ENCODE data around the gene VSIG10L.

DNA sequence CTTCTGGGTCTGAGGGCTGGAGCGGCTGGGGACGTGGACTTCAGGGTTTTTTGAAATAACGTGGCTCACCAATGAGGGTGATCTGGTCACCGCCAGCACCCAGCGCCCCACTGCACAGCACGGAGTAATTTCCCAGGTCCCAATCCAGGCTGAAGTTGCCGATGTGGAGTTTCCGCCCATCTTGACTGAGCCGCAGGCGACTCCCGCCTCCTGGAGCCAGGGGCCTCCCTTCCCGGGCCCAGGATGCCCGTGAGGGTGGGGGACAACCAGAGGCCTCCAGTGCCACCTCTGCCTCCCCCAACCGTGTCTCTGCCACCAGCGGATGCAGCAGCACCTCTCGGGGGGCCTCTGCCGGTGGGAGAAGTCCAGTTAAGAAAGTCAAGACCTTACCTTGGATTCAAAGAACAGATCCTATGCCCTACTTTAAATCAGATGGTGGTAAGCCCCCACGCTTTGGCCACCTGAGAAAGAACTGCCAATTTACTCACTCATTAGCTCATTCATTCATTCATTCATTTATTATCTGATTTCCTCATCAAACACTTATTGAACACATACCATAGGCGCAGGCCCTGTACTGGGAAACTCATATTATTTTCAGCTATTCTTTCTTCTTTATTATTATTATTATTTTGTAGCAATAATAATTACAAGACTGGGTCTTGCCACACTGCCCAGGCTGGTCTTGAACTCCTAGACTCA lies 3.9 kb downstream of the VSIG10L start:
- TF ChIP-seq, protein P1, sequence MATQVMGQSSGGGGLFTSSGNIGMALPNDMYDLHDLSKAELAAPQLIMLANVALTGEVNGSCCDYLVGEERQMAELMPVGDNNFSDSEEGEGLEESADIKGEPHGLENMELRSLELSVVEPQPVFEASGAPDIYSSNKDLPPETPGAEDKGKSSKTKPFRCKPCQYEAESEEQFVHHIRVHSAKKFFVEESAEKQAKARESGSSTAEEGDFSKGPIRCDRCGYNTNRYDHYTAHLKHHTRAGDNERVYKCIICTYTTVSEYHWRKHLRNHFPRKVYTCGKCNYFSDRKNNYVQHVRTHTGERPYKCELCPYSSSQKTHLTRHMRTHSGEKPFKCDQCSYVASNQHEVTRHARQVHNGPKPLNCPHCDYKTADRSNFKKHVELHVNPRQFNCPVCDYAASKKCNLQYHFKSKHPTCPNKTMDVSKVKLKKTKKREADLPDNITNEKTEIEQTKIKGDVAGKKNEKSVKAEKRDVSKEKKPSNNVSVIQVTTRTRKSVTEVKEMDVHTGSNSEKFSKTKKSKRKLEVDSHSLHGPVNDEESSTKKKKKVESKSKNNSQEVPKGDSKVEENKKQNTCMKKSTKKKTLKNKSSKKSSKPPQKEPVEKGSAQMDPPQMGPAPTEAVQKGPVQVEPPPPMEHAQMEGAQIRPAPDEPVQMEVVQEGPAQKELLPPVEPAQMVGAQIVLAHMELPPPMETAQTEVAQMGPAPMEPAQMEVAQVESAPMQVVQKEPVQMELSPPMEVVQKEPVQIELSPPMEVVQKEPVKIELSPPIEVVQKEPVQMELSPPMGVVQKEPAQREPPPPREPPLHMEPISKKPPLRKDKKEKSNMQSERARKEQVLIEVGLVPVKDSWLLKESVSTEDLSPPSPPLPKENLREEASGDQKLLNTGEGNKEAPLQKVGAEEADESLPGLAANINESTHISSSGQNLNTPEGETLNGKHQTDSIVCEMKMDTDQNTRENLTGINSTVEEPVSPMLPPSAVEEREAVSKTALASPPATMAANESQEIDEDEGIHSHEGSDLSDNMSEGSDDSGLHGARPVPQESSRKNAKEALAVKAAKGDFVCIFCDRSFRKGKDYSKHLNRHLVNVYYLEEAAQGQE (IDR thresholded peaks at IDR 0.05): no peak
- TF ChIP-seq RAD21 (conservative IDR thresholded peaks at IDR 0.05 in 1 of 2, IDR thresholded peaks at IDR 0.05 in 1 of 2) (no peak), RCOR1 (IDR thresholded peaks at IDR 0.05; ENCODE audit: low read depth, low read length) (no peak), NR3C1 (IDR thresholded peaks at IDR 0.05) (no peak), CHD2 (IDR thresholded peaks at IDR 0.05; ENCODE audit: low read length, partially characterized antibody) (no peak), HDAC2 (IDR thresholded peaks at IDR 0.05) (no peak), POLR2A (IDR thresholded peaks at IDR 0.05; ENCODE audit: low read length) (no peak), EP300 (IDR thresholded peaks at IDR 0.05) (no peak), NFE2L2 (conservative IDR thresholded peaks at IDR 0.05; ENCODE audit: low read length) (no peak), MYC (IDR thresholded peaks at IDR 0.05; ENCODE audit: borderline replicate concordance, low read length) (no peak)
- TF ChIP-seq, protein P2, sequence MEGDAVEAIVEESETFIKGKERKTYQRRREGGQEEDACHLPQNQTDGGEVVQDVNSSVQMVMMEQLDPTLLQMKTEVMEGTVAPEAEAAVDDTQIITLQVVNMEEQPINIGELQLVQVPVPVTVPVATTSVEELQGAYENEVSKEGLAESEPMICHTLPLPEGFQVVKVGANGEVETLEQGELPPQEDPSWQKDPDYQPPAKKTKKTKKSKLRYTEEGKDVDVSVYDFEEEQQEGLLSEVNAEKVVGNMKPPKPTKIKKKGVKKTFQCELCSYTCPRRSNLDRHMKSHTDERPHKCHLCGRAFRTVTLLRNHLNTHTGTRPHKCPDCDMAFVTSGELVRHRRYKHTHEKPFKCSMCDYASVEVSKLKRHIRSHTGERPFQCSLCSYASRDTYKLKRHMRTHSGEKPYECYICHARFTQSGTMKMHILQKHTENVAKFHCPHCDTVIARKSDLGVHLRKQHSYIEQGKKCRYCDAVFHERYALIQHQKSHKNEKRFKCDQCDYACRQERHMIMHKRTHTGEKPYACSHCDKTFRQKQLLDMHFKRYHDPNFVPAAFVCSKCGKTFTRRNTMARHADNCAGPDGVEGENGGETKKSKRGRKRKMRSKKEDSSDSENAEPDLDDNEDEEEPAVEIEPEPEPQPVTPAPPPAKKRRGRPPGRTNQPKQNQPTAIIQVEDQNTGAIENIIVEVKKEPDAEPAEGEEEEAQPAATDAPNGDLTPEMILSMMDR (IDR thresholded peaks at IDR 0.05): no peak
- TF ChIP-seq, protein P3, sequence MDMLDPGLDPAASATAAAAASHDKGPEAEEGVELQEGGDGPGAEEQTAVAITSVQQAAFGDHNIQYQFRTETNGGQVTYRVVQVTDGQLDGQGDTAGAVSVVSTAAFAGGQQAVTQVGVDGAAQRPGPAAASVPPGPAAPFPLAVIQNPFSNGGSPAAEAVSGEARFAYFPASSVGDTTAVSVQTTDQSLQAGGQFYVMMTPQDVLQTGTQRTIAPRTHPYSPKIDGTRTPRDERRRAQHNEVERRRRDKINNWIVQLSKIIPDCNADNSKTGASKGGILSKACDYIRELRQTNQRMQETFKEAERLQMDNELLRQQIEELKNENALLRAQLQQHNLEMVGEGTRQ (IDR thresholded peaks at IDR 0.05): no peak
